PC-9 (cell line): ENCODE results near the gene MYH14.

Source experiments
- CTCF ChIP-seq: fragments of 200-600 bp; sonication (generic); conservative IDR thresholded peaks from 2 replicates; pipeline ENCODE4 v1.6.1; 2017; ENCODE audit warnings: mixed run types, antibody characterized with exemption, mild to moderate bottlenecking, moderate library complexity
- EZH2 ChIP-seq: fragments of 200-600 bp; sonication (generic); IDR thresholded peaks from 2 replicates; pipeline ENCODE4 v1.8.0; 2017; ENCODE audit warnings: antibody characterized with exemption, low read depth

- TF ChIP-seq CTCF (no peak), EZH2 (no peak)
These were observed 633 bp downstream of the MYH14 start for GRCh38 chr19:50204081-50204428.
